ENCODE results near the gene HYAL3.

GRCh38 chr3:50341537-50341936 is 42.3 kb upstream of the HYAL3 start:
- TF ChIP-seq CTCF (IDR thresholded peaks at IDR 0.05) (no peak), ZFX (IDR thresholded peaks at IDR 0.05; ENCODE audit: borderline replicate concordance) (no peak)
